HL-60/S4 treated with phorbol 12-myristate 13-acetate at 8.2 ng/mL for 4 days and 3 days (cell line): ENCODE results near the gene ALCAM.
"Not testable (repeated sequence)": the region's sequence is repeated elsewhere in the genome, so short reads cannot be mapped to it uniquely, and the experiment has no call there.

Experiments
- in situ Hi-C: fragments of 300-500 bp; cut with MboI; formaldehyde crosslinking; loops from 2 replicates; pipeline ENCODE4 v1.15.0; 2022; ENCODE audit warnings: low sequenced_read_pairs

The ALCAM gene

GRCh38 chr3:105385819-105386508 is 19.3 kb downstream of the ALCAM start:
- in situ Hi-C loops, result no loop called here

- in situ Hi-C loops, result no loop called here
Observed at GRCh38 chr3:105387122-105387751, 20.5 kb downstream of the ALCAM start.

- in situ Hi-C loops, result no loop called here
Observed at GRCh38 chr3:105388176-105388575, 21.5 kb downstream of the ALCAM start.

GRCh38 chr3:105389759-105390158 is 23.1 kb downstream of the ALCAM start:
- in situ Hi-C loops, result not testable (repeated sequence)

- in situ Hi-C loops, result not testable (repeated sequence)
Observed at GRCh38 chr3:105392598-105392997, 25.9 kb downstream of the ALCAM start.

- in situ Hi-C loops, result no loop called here
Observed at GRCh38 chr3:105394177-105394576, 27.5 kb downstream of the ALCAM start.

- in situ Hi-C loops, result no loop called here
Observed at GRCh38 chr3:105397974-105398373, 31.3 kb downstream of the ALCAM start.

- in situ Hi-C loops, result no loop called here
Observed at GRCh38 chr3:105398437-105398836, 31.7 kb downstream of the ALCAM start.

- in situ Hi-C loops, result no loop called here
Observed at GRCh38 chr3:105399062-105399461, 32.4 kb downstream of the ALCAM start.

- in situ Hi-C loops, result no loop called here
Observed at GRCh38 chr3:105399611-105400010, 32.9 kb downstream of the ALCAM start.

GRCh38 chr3:105401254-105401653 is 34.5 kb downstream of the ALCAM start:
- in situ Hi-C loops, result no loop called here

GRCh38 chr3:105401691-105402149 is 35.0 kb downstream of the ALCAM start:
- in situ Hi-C loops, result no loop called here

GRCh38 chr3:105402287-105402801 is 35.6 kb downstream of the ALCAM start:
- in situ Hi-C loops, result no loop called here

GRCh38 chr3:105403034-105403433 is 36.3 kb downstream of the ALCAM start:
- in situ Hi-C loops, result not testable (repeated sequence)

GRCh38 chr3:105406268-105406667 is 39.6 kb downstream of the ALCAM start:
- in situ Hi-C loops, result no loop called here

GRCh38 chr3:105409364-105409763 is 42.7 kb downstream of the ALCAM start:
- in situ Hi-C loops, result no loop called here

GRCh38 chr3:105413343-105413887 is 46.7 kb downstream of the ALCAM start:
- in situ Hi-C loops, result no loop called here

- in situ Hi-C loops, result no loop called here
Observed at GRCh38 chr3:105414841-105415240, 48.1 kb downstream of the ALCAM start.

GRCh38 chr3:105415951-105416350 is 49.2 kb downstream of the ALCAM start:
- in situ Hi-C loops, result no loop called here

- in situ Hi-C loops, result no loop called here
Observed at GRCh38 chr3:105417525-105418289, 51.0 kb downstream of the ALCAM start.

GRCh38 chr3:105422645-105423044 is 55.9 kb downstream of the ALCAM start:
- in situ Hi-C loops, result no loop called here
